Stimulated activated CD8-positive, alpha-beta memory T cell treated with anti-CD3 and anti-CD28 coated beads, Interleukin-7, amount 100 ng/mL, for 4 hours (primary cell): ENCODE measurements around the gene PAX2.

Source experiments
- DNase-seq, 2 donors: peaks; one replicate each; pipeline ENCODE4 v3.0.0-alpha.2; 2020; ENCODE audit warnings: low read depth in 2 of 2

PAX2 gene

GRCh38 chr10:100790761-100791208, 45.4 kb downstream of the PAX2 start:
- DNase-seq, result no peak

- no peak for DNase-seq
These were observed 46.1 kb downstream of the PAX2 start for GRCh38 chr10:100791369-100792058.

- DNase-seq, result no peak
These were observed 47.2 kb downstream of the PAX2 start for GRCh38 chr10:100792574-100792973.

- no peak for DNase-seq
These were observed 47.7 kb downstream of the PAX2 start for GRCh38 chr10:100793055-100793454.

- DNase-seq, result no peak
These were observed 54.5 kb downstream of the PAX2 start for GRCh38 chr10:100799881-100800280.

- DNase-seq, result no peak
These were observed 55.5 kb downstream of the PAX2 start for GRCh38 chr10:100800931-100801330.

- DNase-seq, result no peak
These were observed 56.8 kb downstream of the PAX2 start for GRCh38 chr10:100802196-100802595.

GRCh38 chr10:100802607-100803006, 57.2 kb downstream of the PAX2 start:
- DNase-seq, result no peak

- DNase-seq, result no peak
These were observed 58.1 kb downstream of the PAX2 start for GRCh38 chr10:100803492-100803891.

- DNase-seq, result no peak
These were observed 58.5 kb downstream of the PAX2 start for GRCh38 chr10:100803908-100804307.

- DNase-seq, result no peak
These were observed 60.4 kb downstream of the PAX2 start for GRCh38 chr10:100805543-100806355.

GRCh38 chr10:100806356-100806645, 60.9 kb downstream of the PAX2 start:
- DNase-seq, result no peak

- DNase-seq, result no peak
These were observed 62.0 kb downstream of the PAX2 start for GRCh38 chr10:100807241-100807951.

- DNase-seq, result no peak
These were observed 63.5 kb downstream of the PAX2 start for GRCh38 chr10:100808876-100809275.

- no peak for DNase-seq
These were observed 64.9 kb downstream of the PAX2 start for GRCh38 chr10:100810091-100810834.

GRCh38 chr10:100810835-100811116, 65.4 kb downstream of the PAX2 start:
- DNase-seq, result no peak

GRCh38 chr10:100811261-100811660, 65.9 kb downstream of the PAX2 start:
- no peak for DNase-seq

GRCh38 chr10:100811752-100812750, 66.7 kb downstream of the PAX2 start:
- DNase-seq, result no peak

- DNase-seq, result no peak
These were observed 67.6 kb downstream of the PAX2 start for GRCh38 chr10:100812978-100813377.

- no peak for DNase-seq
These were observed 69.5 kb downstream of the PAX2 start for GRCh38 chr10:100814751-100815474.
